D721Med (cell line): ENCODE data around the gene KRTAP12-4.
"Not testable (repeated sequence)": the region's sequence is repeated elsewhere in the genome, so short reads cannot be mapped to it uniquely, and the experiment has no call there.

ENCODE experiments used
- DNase-seq: peaks from one replicate; pipeline ENCODE4 v3.0.0; 2011; ENCODE audit warnings: low spot score; ENCODE audit not compliant: insufficient read length
- FAIRE-seq: peaks from 2 replicates; lab custom pipeline; 2011; peaks lifted over from hg19 to GRCh38; lab: Jason Lieb, UNC
- CTCF ChIP-seq: IDR thresholded peaks from 2 replicates; pipeline ENCODE4 v1.5.1; 2012; ENCODE audit warnings: mild to moderate bottlenecking, control low read depth; ENCODE audit not compliant: insufficient read depth; ENCODE audit errors: missing control alignments

The KRTAP12-4 gene

GRCh38 chr21:44649521-44650100 is 4.8 kb downstream of the KRTAP12-4 start:
- no peak for FAIRE-seq
- TF ChIP-seq CTCF = no peak
- DNase-seq = no peak

DNA sequence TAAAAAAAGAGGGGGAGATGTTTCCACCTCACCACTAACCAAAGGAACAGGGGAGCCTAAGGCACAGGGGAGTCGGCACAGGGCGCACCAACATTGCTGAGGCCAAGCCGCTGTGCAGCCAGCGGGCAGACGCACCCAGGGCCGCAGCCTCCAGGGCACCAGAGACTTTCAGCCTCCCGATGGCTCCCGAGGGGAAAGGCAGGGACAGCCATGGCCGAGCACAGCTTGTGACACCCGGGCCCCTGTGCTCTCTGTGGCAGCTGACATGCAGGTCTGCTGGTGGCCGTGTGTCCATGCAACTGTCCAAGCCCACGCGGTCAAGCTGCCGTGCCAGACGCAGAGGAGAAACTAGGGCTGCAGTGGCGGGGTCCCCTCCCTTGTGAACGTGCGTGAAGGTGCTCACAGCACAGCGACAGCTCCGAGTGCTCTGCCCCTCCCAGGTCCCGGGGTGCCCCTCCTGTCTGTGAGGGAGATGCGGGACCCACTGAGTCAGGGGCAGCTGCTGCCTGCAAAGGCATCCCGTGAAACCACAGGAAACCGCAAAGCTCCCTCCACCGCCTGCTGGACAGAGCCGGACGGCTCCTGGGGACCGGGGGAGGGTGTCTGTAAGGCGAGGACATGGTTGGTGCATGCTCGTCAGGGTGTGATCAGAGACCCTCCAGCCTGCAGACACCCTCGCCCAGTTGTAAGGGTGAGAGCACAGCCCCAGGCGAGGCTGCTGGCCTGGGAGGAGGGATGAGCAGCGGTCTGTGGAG is 5.7 kb downstream of the KRTAP12-4 start:
- DNase-seq = no peak
- TF ChIP-seq CTCF = no peak
- no peak for FAIRE-seq

GRCh38 chr21:44647222-44647552 is 7.3 kb downstream of the KRTAP12-4 start:
- TF ChIP-seq CTCF = no peak
- DNase-seq = no peak
- no peak for FAIRE-seq

- DNase-seq, FAIRE-seq: not testable (repeated sequence)
Observed at GRCh38 chr21:44646366-44647221, 7.9 kb downstream of the KRTAP12-4 start, which contains the start of gene KRTAP10-11. Gene KRTAP10-11, plus strand, starts transcription at chr21:44646414. Its CDS starts 45 bp downstream, at chr21:44646459.

DNA sequence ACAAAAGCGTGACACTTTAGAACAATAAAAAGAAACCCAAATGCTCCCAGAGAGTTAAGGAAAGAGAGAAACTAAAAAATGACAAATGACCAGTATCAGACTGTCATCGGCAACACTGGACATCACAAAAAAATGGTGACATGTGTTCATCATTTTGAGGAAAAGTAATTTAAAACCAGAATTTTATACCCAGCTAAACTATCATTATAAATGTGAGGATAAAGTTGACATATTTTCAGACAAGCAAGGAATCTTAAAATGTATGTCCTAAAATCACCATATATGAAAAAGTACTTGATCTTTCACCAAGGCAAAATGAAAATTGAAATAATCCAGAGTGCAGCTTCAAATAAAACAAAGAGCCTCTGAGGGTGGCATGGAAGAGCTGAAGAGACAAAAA is 9.6 kb downstream of the KRTAP12-4 start:
- no peak for TF ChIP-seq CTCF
- FAIRE-seq (no peak), DNase-seq (no peak)

- no peak for TF ChIP-seq CTCF
- no peak for FAIRE-seq
Observed at GRCh38 chr21:44643741-44644310, 10.6 kb downstream of the KRTAP12-4 start.

DNA sequence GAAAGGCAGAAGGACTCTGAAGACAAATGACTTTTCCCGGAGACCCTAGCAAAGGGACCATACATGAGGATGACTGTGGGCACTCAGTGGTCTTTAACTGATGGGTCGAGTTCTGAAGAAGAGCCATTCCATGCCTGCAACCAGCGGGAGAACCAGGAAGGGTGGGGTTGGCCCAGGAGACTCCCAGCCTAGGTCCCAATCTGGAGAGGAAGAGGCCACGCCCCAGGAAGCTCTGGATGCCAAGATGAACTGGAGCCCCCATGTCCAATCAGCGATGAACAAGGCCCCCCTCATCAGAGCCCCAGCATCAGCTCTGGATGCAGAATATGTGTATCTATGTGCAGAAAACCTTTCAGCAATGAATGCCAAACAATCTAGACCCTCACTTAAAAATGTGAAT is 13.7 kb downstream of the KRTAP12-4 start:
- no peak for TF ChIP-seq CTCF
- DNase-seq (no peak), FAIRE-seq (no peak)

More at GRCh38 chr21:44643741-44644310, 10.6 kb downstream of the KRTAP12-4 start:
- no peak for DNase-seq
